Measurements from ENCODE around the gene ZNF598. TPM values are rescaled to one million over a fixed set of nuclear protein-coding genes. Genes with fewer than 3 reads are reported as not detected.
A peak's percentile ranks its signal among the peaks of the same experiment; 100 is the strongest.

ZNF598 gene
- total RNA-seq, 4 donors from 2014 or later, result 28.5 to 43.0 (median 34.6) TPM

DNA sequence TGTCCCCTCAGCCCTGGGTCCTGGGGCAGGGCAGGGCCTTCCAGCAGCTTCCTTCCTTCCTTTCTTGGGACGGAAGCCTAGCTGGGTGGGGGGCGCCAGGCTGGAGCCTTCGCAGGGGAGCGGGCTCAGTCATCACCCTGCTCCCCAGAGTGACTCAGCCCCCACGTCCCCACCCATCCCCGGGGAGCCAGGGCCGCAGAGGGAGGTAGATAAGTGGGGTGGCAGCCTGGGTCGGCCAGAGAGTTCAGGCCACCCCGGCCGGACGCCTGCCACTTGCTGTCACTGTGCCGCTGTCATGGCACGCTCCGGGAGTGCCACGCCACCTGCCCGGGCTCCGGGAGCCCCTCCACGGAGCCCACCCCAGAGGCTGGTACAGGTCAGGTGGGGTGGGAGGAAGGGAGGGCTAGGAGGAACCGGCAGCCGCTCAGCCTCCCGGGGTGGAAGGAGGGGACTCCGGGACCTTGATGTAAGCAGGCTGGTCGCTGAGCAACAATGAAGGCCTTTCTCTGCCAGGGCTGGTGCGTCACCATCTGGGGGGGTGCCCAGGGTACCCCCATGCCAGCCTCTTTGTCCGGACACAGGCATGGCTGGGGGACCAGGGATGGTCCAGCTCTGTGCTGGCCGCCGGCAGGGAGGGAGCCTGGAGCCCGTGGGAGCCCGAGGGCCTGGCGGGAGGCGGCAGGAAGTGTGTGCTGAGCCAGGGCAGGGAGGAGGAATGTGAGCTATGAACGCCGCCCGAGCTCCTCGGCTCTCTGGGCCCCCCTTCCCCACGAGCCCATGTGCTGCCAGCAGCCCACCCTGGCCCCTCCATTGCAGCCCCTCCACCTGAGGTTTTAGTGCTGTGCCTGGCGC lies 23.7 kb upstream of the ZNF598 start:
- H3K36me3 ChIP-seq, result peaks cover 0 to 25% of the 10 kb centered on the region in 2 donors
- peak overlapping the region; percentile 1 to 49 for H3K4me3 ChIP-seq
- no peaks in the 10 kb centered on the region for H3K27me3 ChIP-seq
- peaks cover 0 to 83% (median 59%) of the 10 kb centered on the region in 3 donors for H3K4me1 ChIP-seq
- no peak for TF ChIP-seq EP300 (IDR thresholded peaks at IDR 0.05)
- TF ChIP-seq, protein P1, sequence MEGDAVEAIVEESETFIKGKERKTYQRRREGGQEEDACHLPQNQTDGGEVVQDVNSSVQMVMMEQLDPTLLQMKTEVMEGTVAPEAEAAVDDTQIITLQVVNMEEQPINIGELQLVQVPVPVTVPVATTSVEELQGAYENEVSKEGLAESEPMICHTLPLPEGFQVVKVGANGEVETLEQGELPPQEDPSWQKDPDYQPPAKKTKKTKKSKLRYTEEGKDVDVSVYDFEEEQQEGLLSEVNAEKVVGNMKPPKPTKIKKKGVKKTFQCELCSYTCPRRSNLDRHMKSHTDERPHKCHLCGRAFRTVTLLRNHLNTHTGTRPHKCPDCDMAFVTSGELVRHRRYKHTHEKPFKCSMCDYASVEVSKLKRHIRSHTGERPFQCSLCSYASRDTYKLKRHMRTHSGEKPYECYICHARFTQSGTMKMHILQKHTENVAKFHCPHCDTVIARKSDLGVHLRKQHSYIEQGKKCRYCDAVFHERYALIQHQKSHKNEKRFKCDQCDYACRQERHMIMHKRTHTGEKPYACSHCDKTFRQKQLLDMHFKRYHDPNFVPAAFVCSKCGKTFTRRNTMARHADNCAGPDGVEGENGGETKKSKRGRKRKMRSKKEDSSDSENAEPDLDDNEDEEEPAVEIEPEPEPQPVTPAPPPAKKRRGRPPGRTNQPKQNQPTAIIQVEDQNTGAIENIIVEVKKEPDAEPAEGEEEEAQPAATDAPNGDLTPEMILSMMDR (IDR thresholded peaks at IDR 0.05), result no peak
- TF ChIP-seq POLR2A (IDR thresholded peaks at IDR 0.05), result peak; percentile 12 to 21
- TF ChIP-seq POLR2AphosphoS5 (IDR thresholded peaks at IDR 0.05), result peak; percentile 17
- peak overlapping the region; percentile 45 to 92 (median 91) for H3K27ac ChIP-seq
- peak; percentile 80 for ATAC-seq
- WGBS, 2 donors (ENCODE audit: low coverage in 1 of 2), result 0% methylated on average over 1 of the region's 37 CpGs; no CpG with 5 or more reads in 1 of the 2 donors
- H3K9me3 ChIP-seq, result no peaks in the 10 kb centered on the region

- H3K4me3 ChIP-seq, result peak overlapping the region in 1 of 2 donors; percentile 49
- no peak for TF ChIP-seq POLR2AphosphoS5 (IDR thresholded peaks at IDR 0.05)
- no peak for TF ChIP-seq EP300 (IDR thresholded peaks at IDR 0.05)
- TF ChIP-seq POLR2A (IDR thresholded peaks at IDR 0.05), result no peak
- TF ChIP-seq, protein P1 (IDR thresholded peaks at IDR 0.05), result no peak
- no peaks in the 10 kb centered on the region for H3K9me3 ChIP-seq
- peak; percentile 17 for ATAC-seq
- H3K27me3 ChIP-seq, result no peaks in the 10 kb centered on the region
- peak overlapping the region; percentile 45 to 92 (median 91) for H3K27ac ChIP-seq
- H3K4me1 ChIP-seq, result peaks cover 0 to 83% (median 56%) of the 10 kb centered on the region in 3 donors
- 60 to 80% methylated on average over 1 of the region's 15 CpGs for WGBS, 2 donors (ENCODE audit: low coverage in 1 of 2)
- peaks cover 0 to 18% of the 10 kb centered on the region in 2 donors for H3K36me3 ChIP-seq
Observed at GRCh38 chr16:2032285-2033056, 22.9 kb upstream of the ZNF598 start.

DNA sequence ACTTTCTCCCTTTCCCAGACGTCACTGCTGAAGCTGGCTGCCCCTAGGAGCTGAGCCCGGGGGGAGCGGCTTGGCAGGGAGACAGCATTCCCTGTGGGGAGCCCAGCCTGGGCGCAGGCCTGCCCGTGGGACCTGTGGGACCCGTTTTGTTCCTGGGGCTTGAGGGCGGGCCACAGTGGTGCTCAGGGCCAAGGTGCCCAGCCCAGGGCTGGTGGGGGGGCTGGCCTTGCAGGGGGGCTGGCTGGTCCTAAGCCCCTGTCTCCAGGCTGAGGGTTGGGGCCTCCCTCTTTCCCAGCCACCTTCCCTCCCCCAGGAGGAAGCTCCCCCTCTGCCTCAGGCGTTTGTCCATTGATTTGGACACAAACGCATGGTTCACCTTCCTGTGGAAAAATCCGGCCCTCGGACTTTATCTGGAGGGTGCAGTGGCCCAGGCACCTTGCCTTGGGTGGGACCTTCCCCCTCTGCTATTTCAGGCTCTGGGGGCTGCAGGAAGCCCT lies 21.5 kb upstream of the ZNF598 start:
- Histone ChIP-seq H3K36me3 (peaks cover 0 to 11% of the 10 kb centered on the region in 2 donors), H3K27ac (peak overlapping the region in 3 of 4 donors; percentile 90 to 92 (median 92)), H3K9me3 (no peaks in the 10 kb centered on the region), H3K4me3 (peak overlapping the region in 1 of 2 donors; percentile 79), H3K27me3 (no peaks in the 10 kb centered on the region), H3K4me1 (peaks cover 0 to 82% (median 49%) of the 10 kb centered on the region in 3 donors)
- TF ChIP-seq, protein P1 (IDR thresholded peaks at IDR 0.05), result no peak
- TF ChIP-seq EP300 (IDR thresholded peaks at IDR 0.05) (no peak), POLR2AphosphoS5 (IDR thresholded peaks at IDR 0.05) (no peak), POLR2A (IDR thresholded peaks at IDR 0.05) (no peak)
- WGBS, 2 donors (ENCODE audit: low coverage in 1 of 2), result 54% methylated on average over 3 of the region's 11 CpGs; no CpG with 5 or more reads in 1 of the 2 donors
- peak; percentile 2 for ATAC-seq

GRCh38 chr16:2030036-2030435 lies 20.4 kb upstream of the ZNF598 start:
- H3K36me3 ChIP-seq, result peaks cover 0 to 11% of the 10 kb centered on the region in 2 donors
- no peak for ATAC-seq
- H3K27ac ChIP-seq, result peak overlapping the region in 2 of 4 donors; percentile 37 to 92
- TF ChIP-seq EP300 (IDR thresholded peaks at IDR 0.05), result no peak
- H3K9me3 ChIP-seq, result no peaks in the 10 kb centered on the region
- peak overlapping the region in 1 of 2 donors; percentile 79 for H3K4me3 ChIP-seq
- H3K27me3 ChIP-seq, result no peaks in the 10 kb centered on the region
- no CpG with 5 or more reads among the region's 11 CpGs for WGBS, 2 donors (ENCODE audit: low coverage in 1 of 2)
- H3K4me1 ChIP-seq, result peaks cover 0 to 82% (median 42%) of the 10 kb centered on the region in 3 donors

DNA sequence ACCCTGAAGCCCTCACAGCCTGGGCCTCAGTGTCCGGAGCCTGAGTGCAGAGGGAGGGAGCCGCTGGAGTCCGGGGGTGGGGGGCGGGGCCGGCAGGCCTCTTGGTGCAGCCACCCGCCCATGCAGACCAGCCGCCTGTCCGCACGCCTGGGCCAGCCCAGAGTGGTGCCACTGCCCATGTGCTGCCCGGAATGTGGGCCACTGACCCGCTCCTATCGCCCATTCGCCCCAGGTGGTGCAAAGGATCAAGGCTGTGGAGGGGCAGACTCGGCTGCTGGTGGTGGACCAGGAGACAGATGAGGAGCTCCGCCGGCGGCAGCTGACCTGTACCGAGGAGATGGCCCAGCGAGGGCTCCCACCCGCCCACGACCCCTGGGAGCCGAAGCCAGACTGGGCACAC lies 19.7 kb upstream of the ZNF598 start:
- H3K4me1 ChIP-seq, result peaks cover 0 to 78% (median 37%) of the 10 kb centered on the region in 3 donors
- TF ChIP-seq POLR2A (IDR thresholded peaks at IDR 0.05) (no peak), POLR2AphosphoS5 (IDR thresholded peaks at IDR 0.05) (no peak), EP300 (IDR thresholded peaks at IDR 0.05) (no peak)
- TF ChIP-seq, protein P1 (IDR thresholded peaks at IDR 0.05), result no peak
- H3K36me3 ChIP-seq, result peaks cover 0 to 11% of the 10 kb centered on the region in 2 donors
- H3K27ac ChIP-seq, result peak overlapping the region in 2 of 4 donors; percentile 41 to 92
- no CpG with 5 or more reads among the region's 22 CpGs for WGBS, 2 donors (ENCODE audit: low coverage in 1 of 2)
- ATAC-seq, result no peak
- H3K27me3 ChIP-seq, result no peaks in the 10 kb centered on the region
- peak overlapping the region in 1 of 2 donors; percentile 79 for H3K4me3 ChIP-seq
- no peaks in the 10 kb centered on the region for H3K9me3 ChIP-seq
